ENCODE data around the gene STIM2. TPM values are rescaled to one million over a fixed set of nuclear protein-coding genes. Genes with fewer than 3 reads are reported as not detected.

The STIM2 gene
- total and polyA plus RNA-seq, 10 of the 15 experiments (the other 5 are each of a cell fraction or from before 2014, with no cell fraction given), result 4.7 to 41.5 (median 16.9) TPM

GRCh38 chr4:26873391-26874026 is 12.9 kb downstream of the STIM2 start:
- no TSS peak for BruUV-seq (replicated peaks)
- no peak for DNase-seq (ENCODE audit: low read depth, low spot score)
- in situ Hi-C loops (cut with MboI), result no loop called here
- ATAC-seq, result peak; percentile 81
- H3K27me3 ChIP-seq (replicated peaks in 1 of 2; ENCODE audit: control insufficient read depth in 2 of 2, insufficient read depth in 2 of 2, low read length in 1 of 2), result no peaks in the 10 kb centered on the region
- peaks cover 19% of the 10 kb centered on the region for H3K79me2 ChIP-seq (ENCODE audit: control insufficient read depth, insufficient read depth, low read length)
- H3K27ac ChIP-seq (ENCODE audit: control insufficient read depth, insufficient read depth), result no peak overlapping the region
- no peaks in the 10 kb centered on the region; the same call in 1 of the 2 replicates for H3K4me1 ChIP-seq (ENCODE audit: control insufficient read depth, insufficient read depth, low read length)
- 0 out of 4 replicates have a peak, but pooled peaks cover 0 to 2% of the 10 kb centered on the region in 2 experiments for H3K36me3 ChIP-seq (ENCODE audit: control insufficient read depth in 2 of 2, insufficient read depth in 2 of 2, low read length in 1 of 2)
- WGBS (ENCODE audit: insufficient coverage, insufficient replicate concordance, low lambda C conversion rate, missing lambda C conversion rate), result 75% methylated on average over 10 of the region's 10 CpGs
- POLR2A ChIA-PET, result interaction anchor here (0.7 to 1.4 kb wide), 4 partner anchors 11 to 162 kb away, joined by 3 to 4 read pairs (median 4); partner anchors contain the start of gene STIM2
- intact Hi-C loops (cut with micrococcal nuclease; ENCODE audit: unreplicated experiment), result no loop called here
- no peak overlapping the region for H3K4me2 ChIP-seq (ENCODE audit: control insufficient read depth, insufficient read depth)
- CTCF ChIA-PET, result interaction anchor here (1.0 to 1.9 kb wide), 2 partner anchors 11 to 14 kb away, joined by 3 to 5 read pairs; no protein-coding TSS in a partner anchor
- H2AFZ ChIP-seq (ENCODE audit: control insufficient read depth, low read depth, low read length), result no peak overlapping the region
- H3K9me3 ChIP-seq (replicated peaks; ENCODE audit: control insufficient read depth, insufficient read depth, low read length), result peaks cover 5% of the 10 kb centered on the region; the same call in 2 of the 3 replicates
- FAIRE-seq, result peak; percentile 75
- RAD21 ChIA-PET (ENCODE audit: unreplicated experiment), result interaction anchor here (0.8 to 2.7 kb wide), 4 partner anchors 11 to 136 kb away, joined by 3 to 11 read pairs (median 6); no protein-coding TSS in a partner anchor
- no peaks in the 10 kb centered on the region for H4K20me1 ChIP-seq (ENCODE audit: control insufficient read depth, insufficient read depth)
- no peak overlapping the region for H3K9ac ChIP-seq (ENCODE audit: control insufficient read depth, insufficient read depth, low read length)
- SMC1A ChIA-PET (ENCODE audit: uncharacterized antibody, unreplicated experiment), result interaction anchor here (1.0 to 1.9 kb wide), 7 partner anchors 9 to 134 kb away, joined by 3 to 15 read pairs (median 5); no protein-coding TSS in a partner anchor
- H3K4me3 ChIP-seq, result no peak overlapping the region
- TF ChIP-seq RB1 (IDR thresholded peaks at IDR 0.05; ENCODE audit: borderline replicate concordance) (no peak), BCL11A (IDR thresholded peaks at IDR 0.05; ENCODE audit: low read depth, low read length) (peak; percentile 30; the same call in 1 of the 2 replicates), MTA3 (IDR thresholded peaks at IDR 0.05; ENCODE audit: borderline replicate concordance, low read length) (no peak), MTA2 (IDR thresholded peaks at IDR 0.05; ENCODE audit: low read depth) (no peak), MEF2A (IDR thresholded peaks at IDR 0.05; ENCODE audit: insufficient read depth, low read depth, low read length) (no peak), RAD51 (IDR thresholded peaks at IDR 0.05) (no peak), HDAC6 (IDR thresholded peaks at IDR 0.05; ENCODE audit: unreplicated experiment) (no peak), NFYB (IDR thresholded peaks at IDR 0.05; ENCODE audit: insufficient read depth, low read depth, low read length) (no peak), JUNB (IDR thresholded peaks at IDR 0.05) (peak; percentile 15; the same call in 1 of the 2 replicates), ZNF384 (IDR thresholded peaks at IDR 0.05; ENCODE audit: borderline replicate concordance, low read depth, low read length) (no peak), TBL1XR1 (IDR thresholded peaks at IDR 0.05; ENCODE audit: low read depth, low read length) (no peak), BMI1 (IDR thresholded peaks at IDR 0.05; ENCODE audit: borderline replicate concordance) (no peak), SMAD1 (IDR thresholded peaks at IDR 0.05; ENCODE audit: low read depth, partially characterized antibody) (no peak), MXI1 (IDR thresholded peaks at IDR 0.05; ENCODE audit: low read depth, low read length) (no peak), KLF5 (IDR thresholded peaks at IDR 0.05; ENCODE audit: partially characterized antibody) (no peak), YBX1 (IDR thresholded peaks at IDR 0.05) (no peak), ZNF274 (IDR thresholded peaks at IDR 0.05; ENCODE audit: insufficient read depth, insufficient read length) (no peak)
- TF ChIP-seq, protein P1, sequence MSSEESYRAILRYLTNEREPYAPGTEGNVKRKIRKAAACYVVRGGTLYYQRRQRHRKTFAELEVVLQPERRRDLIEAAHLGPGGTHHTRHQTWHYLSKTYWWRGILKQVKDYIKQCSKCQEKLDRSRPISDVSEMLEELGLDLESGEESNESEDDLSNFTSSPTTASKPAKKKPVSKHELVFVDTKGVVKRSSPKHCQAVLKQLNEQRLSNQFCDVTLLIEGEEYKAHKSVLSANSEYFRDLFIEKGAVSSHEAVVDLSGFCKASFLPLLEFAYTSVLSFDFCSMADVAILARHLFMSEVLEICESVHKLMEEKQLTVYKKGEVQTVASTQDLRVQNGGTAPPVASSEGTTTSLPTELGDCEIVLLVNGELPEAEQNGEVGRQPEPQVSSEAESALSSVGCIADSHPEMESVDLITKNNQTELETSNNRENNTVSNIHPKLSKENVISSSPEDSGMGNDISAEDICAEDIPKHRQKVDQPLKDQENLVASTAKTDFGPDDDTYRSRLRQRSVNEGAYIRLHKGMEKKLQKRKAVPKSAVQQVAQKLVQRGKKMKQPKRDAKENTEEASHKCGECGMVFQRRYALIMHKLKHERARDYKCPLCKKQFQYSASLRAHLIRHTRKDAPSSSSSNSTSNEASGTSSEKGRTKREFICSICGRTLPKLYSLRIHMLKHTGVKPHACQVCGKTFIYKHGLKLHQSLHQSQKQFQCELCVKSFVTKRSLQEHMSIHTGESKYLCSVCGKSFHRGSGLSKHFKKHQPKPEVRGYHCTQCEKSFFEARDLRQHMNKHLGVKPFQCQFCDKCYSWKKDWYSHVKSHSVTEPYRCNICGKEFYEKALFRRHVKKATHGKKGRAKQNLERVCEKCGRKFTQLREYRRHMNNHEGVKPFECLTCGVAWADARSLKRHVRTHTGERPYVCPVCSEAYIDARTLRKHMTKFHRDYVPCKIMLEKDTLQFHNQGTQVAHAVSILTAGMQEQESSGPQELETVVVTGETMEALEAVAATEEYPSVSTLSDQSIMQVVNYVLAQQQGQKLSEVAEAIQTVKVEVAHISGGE (CRISPR knock-in tag; IDR thresholded peaks at IDR 0.05), result no peak
- TF ChIP-seq, protein P2, sequence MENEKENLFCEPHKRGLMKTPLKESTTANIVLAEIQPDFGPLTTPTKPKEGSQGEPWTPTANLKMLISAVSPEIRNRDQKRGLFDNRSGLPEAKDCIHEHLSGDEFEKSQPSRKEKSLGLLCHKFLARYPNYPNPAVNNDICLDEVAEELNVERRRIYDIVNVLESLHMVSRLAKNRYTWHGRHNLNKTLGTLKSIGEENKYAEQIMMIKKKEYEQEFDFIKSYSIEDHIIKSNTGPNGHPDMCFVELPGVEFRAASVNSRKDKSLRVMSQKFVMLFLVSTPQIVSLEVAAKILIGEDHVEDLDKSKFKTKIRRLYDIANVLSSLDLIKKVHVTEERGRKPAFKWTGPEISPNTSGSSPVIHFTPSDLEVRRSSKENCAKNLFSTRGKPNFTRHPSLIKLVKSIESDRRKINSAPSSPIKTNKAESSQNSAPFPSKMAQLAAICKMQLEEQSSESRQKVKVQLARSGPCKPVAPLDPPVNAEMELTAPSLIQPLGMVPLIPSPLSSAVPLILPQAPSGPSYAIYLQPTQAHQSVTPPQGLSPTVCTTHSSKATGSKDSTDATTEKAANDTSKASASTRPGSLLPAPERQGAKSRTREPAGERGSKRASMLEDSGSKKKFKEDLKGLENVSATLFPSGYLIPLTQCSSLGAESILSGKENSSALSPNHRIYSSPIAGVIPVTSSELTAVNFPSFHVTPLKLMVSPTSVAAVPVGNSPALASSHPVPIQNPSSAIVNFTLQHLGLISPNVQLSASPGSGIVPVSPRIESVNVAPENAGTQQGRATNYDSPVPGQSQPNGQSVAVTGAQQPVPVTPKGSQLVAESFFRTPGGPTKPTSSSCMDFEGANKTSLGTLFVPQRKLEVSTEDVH (IDR thresholded peaks at IDR 0.05; ENCODE audit: low read depth, partially characterized antibody), result no peak

All from GM12878 (cell line).